WERI-Rb-1 (cell line): ENCODE data around the gene CTBS.

Source experiments
- DNase-seq: peaks from one replicate; pipeline ENCODE4 v3.0.0-alpha.2; 2020
- H3K27ac ChIP-seq: fragments of 250-450 bp; sonication (Bioruptor Pico); 2 replicates; pipeline ENCODE4 v1.5.1; 2020; ENCODE audit warnings: mild to moderate bottlenecking, moderate library complexity
- H3K27me3 ChIP-seq: fragments of 250-450 bp; sonication (Bioruptor Pico); 2 replicates; pipeline ENCODE4 v1.5.1; 2021; ENCODE audit warnings: mild to moderate bottlenecking, low read depth, moderate library complexity; ENCODE audit not compliant: insufficient read depth, severe bottlenecking
- H3K36me3 ChIP-seq: fragments of 250-450 bp; sonication (Bioruptor Pico); 2 replicates; pipeline ENCODE4 v1.5.1; 2020; ENCODE audit warnings: mild to moderate bottlenecking, moderate library complexity
- H3K4me3 ChIP-seq: 2 replicates; pipeline ENCODE4 v1.5.1; 2011; ENCODE audit warnings: low read depth, mild to moderate bottlenecking, control low read depth, low read length
- H3K9me3 ChIP-seq: fragments of 250-450 bp; sonication (Bioruptor Pico); 2 replicates; pipeline ENCODE4 v1.5.1; 2021; ENCODE audit warnings: mild to moderate bottlenecking, moderate library complexity; ENCODE audit not compliant: severe bottlenecking
- CTCF ChIP-seq: IDR thresholded peaks from 2 replicates; pipeline ENCODE4 v1.5.1; 2011; ENCODE audit warnings: low read depth, mild to moderate bottlenecking, control low read depth, inconsistent platforms, low read length

The CTBS gene

GRCh38 chr1:84583648-84584047 is 9.4 kb upstream of the CTBS start:
- Histone ChIP-seq H3K4me3 (peak overlapping the region; percentile 48), H3K27ac (peak overlapping the region; percentile 94), H3K36me3 (no peaks in the 10 kb centered on the region; the same call in 1 of the 2 replicates), H3K9me3 (no peaks in the 10 kb centered on the region), H3K27me3 (no peaks in the 10 kb centered on the region)
- peak; percentile 37 for DNase-seq
- TF ChIP-seq CTCF, result no peak

- Histone ChIP-seq H3K27ac (peak overlapping the region; percentile 94), H3K9me3 (no peaks in the 10 kb centered on the region), H3K4me3 (peak overlapping the region; percentile 48), H3K27me3 (no peaks in the 10 kb centered on the region), H3K36me3 (peaks cover 5% of the 10 kb centered on the region)
- peak; percentile 92 for DNase-seq
- no peak for TF ChIP-seq CTCF
Measured at GRCh38 chr1:84582802-84583587, 8.8 kb upstream of the CTBS start.

GRCh38 chr1:84581648-84582047 is 7.4 kb upstream of the CTBS start:
- Histone ChIP-seq H3K9me3 (no peaks in the 10 kb centered on the region), H3K36me3 (peaks cover 5% of the 10 kb centered on the region), H3K4me3 (no peak overlapping the region), H3K27me3 (no peaks in the 10 kb centered on the region), H3K27ac (peak overlapping the region; percentile 94)
- DNase-seq, result peak; percentile 53
- TF ChIP-seq CTCF, result no peak

GRCh38 chr1:84574936-84575335 is 696 bp upstream of the CTBS start:
- H3K4me3 ChIP-seq, result peak overlapping the region; percentile 87
- no peak for DNase-seq
- peaks cover 5% of the 10 kb centered on the region for H3K36me3 ChIP-seq
- H3K27me3 ChIP-seq, result no peaks in the 10 kb centered on the region
- H3K9me3 ChIP-seq, result no peaks in the 10 kb centered on the region
- peak overlapping the region; percentile 71 for H3K27ac ChIP-seq
- no peak for TF ChIP-seq CTCF

- peaks cover 3% of the 10 kb centered on the region for H3K9me3 ChIP-seq
- peak overlapping the region; percentile 87 for H3K4me3 ChIP-seq
- TF ChIP-seq CTCF, result no peak
- peaks cover 8% of the 10 kb centered on the region for H3K36me3 ChIP-seq
- no peak for DNase-seq
- no peaks in the 10 kb centered on the region for H3K27me3 ChIP-seq
- H3K27ac ChIP-seq, result peak overlapping the region; percentile 94
Measured at GRCh38 chr1:84573481-84573966, 716 bp downstream of the CTBS start.
